Endothelial cell of umbilical vein (primary cell): ENCODE measurements around the gene UCKL1. TPM values are rescaled to one million over a fixed set of nuclear protein-coding genes. Genes with fewer than 3 reads are reported as not detected.
"Not testable (repeated sequence)": the region's sequence is repeated elsewhere in the genome, so short reads cannot be mapped to it uniquely, and the experiment has no call there.

Source experiments
- BruUV-seq: library from RNA; stranded (reverse); fragments of 400-500 nt; replicated peaks from 2 replicates; lab custom pipeline; 2021; lab: Mats Ljungman, UMichigan
- CTCF ChIA-PET: fragments of 300-600, 350-600 bp; sonication (Branson Sonifier 250); formaldehyde crosslinking; loops from one replicate; lab custom pipeline; 2021; ENCODE audit warnings: antibody characterized with exemption, inconsistent platforms; lab: Charles Lee
- POLR2A ChIA-PET: fragments of 300-600, 350-600 bp; sonication (Branson Sonifier 250); formaldehyde crosslinking; loops from one replicate; lab custom pipeline; 2021; ENCODE audit warnings: antibody characterized with exemption, inconsistent platforms; lab: Charles Lee
- DNase-seq: peaks from one replicate; pipeline ENCODE4 v3.0.0-alpha.2; 2011; ENCODE audit warnings: low read depth, low spot score
- FAIRE-seq: peaks from 2 replicates; lab custom pipeline; 2011; peaks lifted over from hg19 to GRCh38; lab: Jason Lieb, UNC
- H2AFZ ChIP-seq: 2 replicates; pipeline ENCODE4 v1.6.0; 2012; ENCODE audit warnings: low read depth, low read length, control low read depth, inconsistent platforms
- H3K27ac ChIP-seq: 2 replicates; pipeline ENCODE4 v1.5.1; 2011; ENCODE audit warnings: low read depth, mild to moderate bottlenecking, control low read depth, low read length, moderate library complexity; ENCODE audit not compliant: insufficient read depth
- H3K27me3 ChIP-seq, 2 experiments: 2 replicates each; pipeline versions ENCODE4 v1.6.0 to v1.6.1; 2011; ENCODE audit warnings: low read length in 2 of 2, mixed read lengths in 1 of 2; ENCODE audit not compliant: control insufficient read depth in 2 of 2, insufficient read depth in 2 of 2
- H3K36me3 ChIP-seq, 2 experiments: 2 replicates in 1 of 2; 3 replicates in 1 of 2; pipeline ENCODE4 v1.5.1; 2011; ENCODE audit warnings: low read length in 2 of 2, mild to moderate bottlenecking in 1 of 2, moderate library complexity in 1 of 2; ENCODE audit not compliant: control insufficient read depth in 2 of 2, insufficient read depth in 2 of 2; ENCODE audit errors: extremely low read depth in 1 of 2
- H3K4me1 ChIP-seq: 3 replicates; pipeline ENCODE4 v1.5.1; 2011; ENCODE audit warnings: mild to moderate bottlenecking, low read length; ENCODE audit not compliant: control insufficient read depth, insufficient read depth; ENCODE audit errors: extremely low read depth
- H3K4me2 ChIP-seq: 2 replicates; pipeline ENCODE4 v1.6.1; 2011; ENCODE audit warnings: low read length, control low read depth, mixed read lengths; ENCODE audit not compliant: insufficient read depth
- H3K4me3 ChIP-seq, 3 experiments: fragments of 200-600 bp in 1 of 3; sonication (generic), shearing (Covaris generic) in 1 of 3; replicated peaks in 1 of 3; 2 replicates each; pipeline ENCODE4 v1.5.1; 2011 to 2016; ENCODE audit warnings: control low read depth in 3 of 3, low read length in 3 of 3, mild to moderate bottlenecking in 2 of 3, inconsistent platforms in 1 of 3, low read depth in 1 of 3, moderate library complexity in 1 of 3; ENCODE audit not compliant: insufficient read depth in 1 of 3
- H3K79me2 ChIP-seq: 2 replicates; pipeline ENCODE4 v1.6.0; 2012; ENCODE audit warnings: low read length, inconsistent platforms; ENCODE audit not compliant: control insufficient read depth, insufficient read depth
- H3K9ac ChIP-seq: replicated peaks from 2 replicates; pipeline ENCODE3; 2011; ENCODE audit warnings: low read length, control low read depth; ENCODE audit not compliant: insufficient read depth; ENCODE audit errors: extremely low read depth
- H3K9me1 ChIP-seq: replicated peaks from 3 replicates; pipeline ENCODE4 v1.6.0; 2011; ENCODE audit warnings: mild to moderate bottlenecking, low read length; ENCODE audit not compliant: control insufficient read depth, insufficient read depth; ENCODE audit errors: extremely low read depth
- H3K9me3 ChIP-seq: replicated peaks from 2 replicates; pipeline ENCODE4 v1.5.1; 2012; ENCODE audit warnings: low read length, inconsistent platforms; ENCODE audit not compliant: control insufficient read depth, insufficient read depth
- H4K20me1 ChIP-seq: replicated peaks from 2 replicates; pipeline ENCODE3; 2011; ENCODE audit warnings: mild to moderate bottlenecking, low read length; ENCODE audit not compliant: control insufficient read depth, insufficient read depth; ENCODE audit errors: extremely low read depth
- EZH2 ChIP-seq: IDR thresholded peaks from 2 replicates; pipeline ENCODE4 v1.6.1; 2012; ENCODE audit warnings: borderline replicate concordance, low read depth, mild to moderate bottlenecking, moderate library complexity, low read length, inconsistent platforms; ENCODE audit not compliant: severe bottlenecking
- FOS ChIP-seq: IDR thresholded peaks from 2 replicates; pipeline ENCODE4 v1.6.1; 2011; ENCODE audit warnings: mild to moderate bottlenecking, low read length, moderate library complexity, borderline replicate concordance; ENCODE audit not compliant: insufficient read depth
- GATA2 ChIP-seq: IDR thresholded peaks from 2 replicates; pipeline ENCODE4 v1.7.0; 2011; ENCODE audit warnings: low read depth, mild to moderate bottlenecking, moderate library complexity, mixed read lengths, low read length; ENCODE audit not compliant: insufficient read length, insufficient read depth
- JUN ChIP-seq: IDR thresholded peaks from 2 replicates; pipeline ENCODE4 v1.6.1; 2011; ENCODE audit warnings: borderline replicate concordance, low read depth; ENCODE audit not compliant: insufficient read length, insufficient read depth
- MYC ChIP-seq: IDR thresholded peaks from one replicate; pipeline ENCODE4 v1.6.1; 2011; ENCODE audit warnings: mild to moderate bottlenecking, low read depth, low read length
- POLR2A ChIP-seq: IDR thresholded peaks from 2 replicates; pipeline ENCODE4 v1.6.1; 2012; ENCODE audit warnings: low read depth, mild to moderate bottlenecking, control low read depth, low read length
- POLR2AphosphoS5 ChIP-seq: IDR thresholded peaks from 2 replicates; pipeline ENCODE4 v1.6.1; 2012; ENCODE audit warnings: low read depth, mild to moderate bottlenecking, control low read depth, low read length, moderate library complexity; ENCODE audit not compliant: insufficient read depth
- dilution Hi-C: fragments of 300-500 bp; cut with MboI; formaldehyde crosslinking; loops from one replicate; pipeline ENCODE4 v1.15.0; 2019; ENCODE audit warnings: low sequenced_read_pairs; ENCODE audit not compliant: extremely low pct_ligation_motif_present
- intact Hi-C: fragments of 100-400 bp; cut with micrococcal nuclease; formaldehyde crosslinking; loops from one replicate; pipeline ENCODE4 v1.10.0; 2022
- polyA plus RNA-seq, 4 experiments: library from polyadenylated mRNA; depleted of rRNA in 3 of 4; stranded (reverse) in 3 of 4; unstranded in 1 of 4; fragments of >200 nt; gene quantifications; 2 replicates each; pipeline versions ENCODE4 v1.2.1 to v1.2.3, GENCODE V29; 2011 to 2012; ENCODE audit warnings: missing spikeins in 1 of 4
- total RNA-seq: library from RNA; stranded (reverse); gene quantifications from 2 replicates; pipeline ENCODE4 v1.2.3, GENCODE V29; 2021
- TF ChIP-seq, protein P1 (sequence below), 2 donors: IDR thresholded peaks; 1 replicate in 1 of 2; 2 replicates in 1 of 2; pipeline ENCODE4 v1.5.1; 2011; ENCODE audit warnings: low read length in 2 of 2, mild to moderate bottlenecking in 2 of 2, moderate library complexity in 2 of 2, control low read depth in 1 of 2, inconsistent platforms in 1 of 2, low read depth in 1 of 2; ENCODE audit not compliant: insufficient read depth in 1 of 2; ENCODE audit errors: extremely low read depth in 1 of 2
- TF ChIP-seq, protein P2 (sequence below): IDR thresholded peaks from 2 replicates; pipeline ENCODE4 v1.6.1; 2011; ENCODE audit not compliant: insufficient read depth, insufficient read length

Gene UCKL1
- total and polyA plus RNA-seq, 2 donors (not counting 3 experiments of a cell fraction or from before 2014, with no cell fraction given): 51.1 to 78.8 TPM

GRCh38 chr20:63960654-63961621 is 4.7 kb upstream of the UCKL1 start:
- BruUV-seq, POLR2A ChIA-PET: not testable (repeated sequence)

DNA sequence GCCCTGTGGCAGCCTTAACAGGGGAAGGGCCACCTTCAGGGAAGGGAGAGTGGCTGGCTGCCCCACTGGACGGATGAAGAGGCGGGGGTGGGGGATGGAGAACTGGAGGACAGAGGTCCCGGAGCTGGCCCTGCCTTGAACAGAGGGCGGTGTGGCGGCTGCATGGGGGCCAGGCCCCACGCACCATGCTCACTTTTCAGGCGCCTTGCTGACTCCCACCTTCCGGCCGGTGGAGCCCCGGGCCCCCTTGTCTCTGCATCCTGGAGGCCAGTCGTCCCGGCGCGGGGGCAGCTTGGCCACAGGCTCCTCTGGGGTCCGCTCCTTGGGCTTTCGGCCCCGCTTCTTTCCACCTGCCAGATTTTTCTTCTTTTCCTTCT is 3.5 kb upstream of the UCKL1 start:
- BruUV-seq: no TSS peak

More at GRCh38 chr20:63960654-63961621, 4.7 kb upstream of the UCKL1 start:
- CTCF ChIA-PET, H2AFZ ChIP-seq, H3K27ac ChIP-seq, H3K4me2 ChIP-seq, FAIRE-seq, H3K27me3 ChIP-seq, H3K9me3 ChIP-seq, H4K20me1 ChIP-seq, H3K79me2 ChIP-seq, intact Hi-C loops, DNase-seq, H3K9ac ChIP-seq, H3K4me1 ChIP-seq, dilution Hi-C loops, H3K4me3 ChIP-seq, H3K9me1 ChIP-seq: not testable (repeated sequence)
- peaks cover 7 to 39% of the 10 kb centered on the region in 2 experiments for H3K36me3 ChIP-seq

More for the DNA sequence above, 3.5 kb upstream of the UCKL1 start:
- peaks cover 12% of the 10 kb centered on the region for H3K79me2 ChIP-seq
- CTCF ChIA-PET: no interaction called here
- H3K9me1 ChIP-seq: no peaks in the 10 kb centered on the region
- POLR2A ChIA-PET: interaction anchor here (0.5 kb wide), 1 partner anchor 123 kb away, joined by 3 read pairs; no protein-coding TSS in a partner anchor
- H3K4me1 ChIP-seq: peaks cover 10% of the 10 kb centered on the region
- intact Hi-C loops (loop anchor here (5.0 kb wide), 1 partner anchor 252 kb away; the partner anchor contains the start of genes ARFRP1 and ZGPAT), dilution Hi-C loops (no loop called here)
- no peak overlapping the region for H2AFZ ChIP-seq
- no peaks in the 10 kb centered on the region for H3K9me3 ChIP-seq
- DNase-seq (no peak), FAIRE-seq (no peak)
- H3K36me3 ChIP-seq: peaks cover 7 to 39% of the 10 kb centered on the region in 2 experiments
- no peak overlapping the region for H3K27ac ChIP-seq
- no peak overlapping the region for H3K9ac ChIP-seq
- H4K20me1 ChIP-seq: no peaks in the 10 kb centered on the region
- no peak overlapping the region for H3K4me3 ChIP-seq
- no peaks in the 10 kb centered on the region for H3K27me3 ChIP-seq
- H3K4me2 ChIP-seq: no peak overlapping the region
- no peak for TF ChIP-seq FOS
- no peak for TF ChIP-seq JUN
- TF ChIP-seq POLR2AphosphoS5: no peak
- no peak for TF ChIP-seq EZH2
- TF ChIP-seq MYC: no peak
- no peak for TF ChIP-seq POLR2A
- TF ChIP-seq, protein P1, sequence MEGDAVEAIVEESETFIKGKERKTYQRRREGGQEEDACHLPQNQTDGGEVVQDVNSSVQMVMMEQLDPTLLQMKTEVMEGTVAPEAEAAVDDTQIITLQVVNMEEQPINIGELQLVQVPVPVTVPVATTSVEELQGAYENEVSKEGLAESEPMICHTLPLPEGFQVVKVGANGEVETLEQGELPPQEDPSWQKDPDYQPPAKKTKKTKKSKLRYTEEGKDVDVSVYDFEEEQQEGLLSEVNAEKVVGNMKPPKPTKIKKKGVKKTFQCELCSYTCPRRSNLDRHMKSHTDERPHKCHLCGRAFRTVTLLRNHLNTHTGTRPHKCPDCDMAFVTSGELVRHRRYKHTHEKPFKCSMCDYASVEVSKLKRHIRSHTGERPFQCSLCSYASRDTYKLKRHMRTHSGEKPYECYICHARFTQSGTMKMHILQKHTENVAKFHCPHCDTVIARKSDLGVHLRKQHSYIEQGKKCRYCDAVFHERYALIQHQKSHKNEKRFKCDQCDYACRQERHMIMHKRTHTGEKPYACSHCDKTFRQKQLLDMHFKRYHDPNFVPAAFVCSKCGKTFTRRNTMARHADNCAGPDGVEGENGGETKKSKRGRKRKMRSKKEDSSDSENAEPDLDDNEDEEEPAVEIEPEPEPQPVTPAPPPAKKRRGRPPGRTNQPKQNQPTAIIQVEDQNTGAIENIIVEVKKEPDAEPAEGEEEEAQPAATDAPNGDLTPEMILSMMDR (IDR thresholded peaks at IDR 0.05; ENCODE audit: extremely low read depth in 1 of 2, insufficient read depth in 1 of 2, low read depth in 1 of 2, low read length in 2 of 2): no peak
- TF ChIP-seq, protein P2, sequence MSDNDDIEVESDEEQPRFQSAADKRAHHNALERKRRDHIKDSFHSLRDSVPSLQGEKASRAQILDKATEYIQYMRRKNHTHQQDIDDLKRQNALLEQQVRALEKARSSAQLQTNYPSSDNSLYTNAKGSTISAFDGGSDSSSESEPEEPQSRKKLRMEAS: no peak
- TF ChIP-seq GATA2: no peak
